Peyer's patch (tissue), 4 donors: ENCODE measurements around the gene COX6A2. TPM values are rescaled to one million over a fixed set of nuclear protein-coding genes. Genes with fewer than 3 reads are reported as not detected.

ENCODE experiments used
- DNase-seq, 3 donors: peaks; one replicate each; pipeline ENCODE4 v3.0.0-alpha.2; 2017 to 2019
- H3K27ac ChIP-seq, 4 donors: fragments of 200-600 bp; sonication (generic); one replicate each; pipeline ENCODE4 v1.5.1; 2016 to 2019
- H3K27me3 ChIP-seq, 2 donors: fragments of 200-600 bp; sonication (generic); one replicate each; pipeline ENCODE4 v1.5.1; 2019
- H3K36me3 ChIP-seq, 3 donors: fragments of 200-600 bp; sonication (generic); one replicate each; pipeline ENCODE4 v1.5.1; 2016 to 2019
- H3K4me1 ChIP-seq, 4 donors: fragments of 200-600 bp; sonication (generic); one replicate each; pipeline ENCODE4 v1.5.1; 2016 to 2019
- H3K4me3 ChIP-seq, 4 donors: fragments of 200-600 bp; sonication (generic); 1 replicate in 3 of 4; 2 replicates in 1 of 4; pipeline ENCODE4 v1.5.1; 2016 to 2019; ENCODE audit warnings: mild to moderate bottlenecking in 1 of 4
- H3K9me3 ChIP-seq, 4 donors: fragments of 200-600 bp; sonication (generic); one replicate each; pipeline ENCODE4 v1.5.1; 2016 to 2019; ENCODE audit warnings: mild to moderate bottlenecking in 1 of 4
- POLR2A ChIP-seq, 2 donors: fragments of 450-650 bp; IDR thresholded peaks; one replicate each; pipeline ENCODE4 v1.5.1; 2017; ENCODE audit warnings: antibody characterized with exemption in 2 of 2, mild to moderate bottlenecking in 2 of 2, moderate library complexity in 2 of 2
- total RNA-seq, 4 donors: library from RNA; depleted of rRNA; stranded (reverse); fragments of >200 nt; gene quantifications; one replicate each; pipeline ENCODE4 v1.1.0, GENCODE V29; 2016
- TF ChIP-seq, protein P1 (sequence below), 6 experiments: fragments of 450-650 bp in 4 of 6; fragments of 200-600 bp in 2 of 6; sonication (generic) in 1 of 6; IDR thresholded peaks; one replicate each; pipeline ENCODE4 v1.5.1; 2017 to 2019; ENCODE audit warnings: antibody characterized with exemption in 6 of 6, mild to moderate bottlenecking in 3 of 6, moderate library complexity in 1 of 6

COX6A2 gene
- total RNA-seq, 4 donors from 2014 or later = not detected

DNA sequence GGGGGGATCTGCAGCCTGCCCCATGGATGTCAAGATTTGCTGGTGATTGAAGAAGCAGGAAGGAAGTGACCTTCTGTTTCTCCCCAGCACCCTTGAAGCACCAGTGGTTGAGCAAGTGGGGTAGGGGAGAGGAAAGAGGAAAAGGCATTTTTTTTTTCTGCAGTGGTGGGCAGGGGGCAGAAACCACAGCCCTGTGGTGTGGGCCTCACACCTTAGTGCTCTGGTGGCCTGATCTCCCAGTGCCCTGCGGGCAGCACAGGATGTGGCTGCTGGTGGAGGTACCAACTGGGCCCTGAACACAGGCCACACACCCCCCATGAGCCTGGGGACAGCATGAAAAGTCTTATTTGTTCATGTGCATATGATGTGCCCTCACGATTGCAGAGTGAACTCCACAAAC, 28.0 kb downstream of the COX6A2 start:
- DNase-seq = no peak
- H3K27me3 ChIP-seq = no peaks in the 10 kb centered on the region
- H3K27ac ChIP-seq = no peak overlapping the region

DNA sequence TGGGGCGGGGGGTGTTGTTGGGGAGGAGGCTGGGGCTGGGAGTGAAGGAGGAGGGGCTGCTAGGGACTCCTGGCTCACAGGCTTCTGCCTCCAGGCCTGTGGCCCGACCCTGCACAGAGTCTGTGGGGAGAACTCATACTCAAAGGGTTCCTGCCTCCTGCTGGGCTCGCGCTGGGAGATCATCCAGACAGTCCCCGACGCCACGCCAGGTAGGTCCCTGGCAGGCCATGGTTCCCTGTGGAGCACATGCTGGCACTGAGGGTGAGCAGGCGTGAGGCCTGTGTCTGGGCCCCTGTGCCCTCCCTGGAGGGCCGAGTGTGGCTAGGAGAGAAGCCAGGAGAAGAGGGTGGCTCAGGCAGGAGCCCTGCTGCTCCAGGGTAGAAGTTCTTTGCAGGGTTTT, 30.5 kb downstream of the COX6A2 start:
- no peaks in the 10 kb centered on the region for H3K27me3 ChIP-seq
- H3K36me3 ChIP-seq = no peaks in the 10 kb centered on the region
- no peak for DNase-seq
- H3K4me1 ChIP-seq = no peaks in the 10 kb centered on the region
- H3K27ac ChIP-seq = no peak overlapping the region
- H3K4me3 ChIP-seq = no peak overlapping the region
- TF ChIP-seq POLR2A (IDR thresholded peaks at IDR 0.05) = no peak
- TF ChIP-seq, protein P1, sequence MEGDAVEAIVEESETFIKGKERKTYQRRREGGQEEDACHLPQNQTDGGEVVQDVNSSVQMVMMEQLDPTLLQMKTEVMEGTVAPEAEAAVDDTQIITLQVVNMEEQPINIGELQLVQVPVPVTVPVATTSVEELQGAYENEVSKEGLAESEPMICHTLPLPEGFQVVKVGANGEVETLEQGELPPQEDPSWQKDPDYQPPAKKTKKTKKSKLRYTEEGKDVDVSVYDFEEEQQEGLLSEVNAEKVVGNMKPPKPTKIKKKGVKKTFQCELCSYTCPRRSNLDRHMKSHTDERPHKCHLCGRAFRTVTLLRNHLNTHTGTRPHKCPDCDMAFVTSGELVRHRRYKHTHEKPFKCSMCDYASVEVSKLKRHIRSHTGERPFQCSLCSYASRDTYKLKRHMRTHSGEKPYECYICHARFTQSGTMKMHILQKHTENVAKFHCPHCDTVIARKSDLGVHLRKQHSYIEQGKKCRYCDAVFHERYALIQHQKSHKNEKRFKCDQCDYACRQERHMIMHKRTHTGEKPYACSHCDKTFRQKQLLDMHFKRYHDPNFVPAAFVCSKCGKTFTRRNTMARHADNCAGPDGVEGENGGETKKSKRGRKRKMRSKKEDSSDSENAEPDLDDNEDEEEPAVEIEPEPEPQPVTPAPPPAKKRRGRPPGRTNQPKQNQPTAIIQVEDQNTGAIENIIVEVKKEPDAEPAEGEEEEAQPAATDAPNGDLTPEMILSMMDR (IDR thresholded peaks at IDR 0.05) = no peak
- H3K9me3 ChIP-seq = no peaks in the 10 kb centered on the region

More for the DNA sequence above, 28.0 kb downstream of the COX6A2 start:
- TF ChIP-seq, protein P1 (IDR thresholded peaks at IDR 0.05) = no peak
- no peak for TF ChIP-seq POLR2A (IDR thresholded peaks at IDR 0.05)
- Histone ChIP-seq H3K4me1 (no peaks in the 10 kb centered on the region), H3K4me3 (no peak overlapping the region), H3K36me3 (no peaks in the 10 kb centered on the region), H3K9me3 (no peaks in the 10 kb centered on the region)

DNA sequence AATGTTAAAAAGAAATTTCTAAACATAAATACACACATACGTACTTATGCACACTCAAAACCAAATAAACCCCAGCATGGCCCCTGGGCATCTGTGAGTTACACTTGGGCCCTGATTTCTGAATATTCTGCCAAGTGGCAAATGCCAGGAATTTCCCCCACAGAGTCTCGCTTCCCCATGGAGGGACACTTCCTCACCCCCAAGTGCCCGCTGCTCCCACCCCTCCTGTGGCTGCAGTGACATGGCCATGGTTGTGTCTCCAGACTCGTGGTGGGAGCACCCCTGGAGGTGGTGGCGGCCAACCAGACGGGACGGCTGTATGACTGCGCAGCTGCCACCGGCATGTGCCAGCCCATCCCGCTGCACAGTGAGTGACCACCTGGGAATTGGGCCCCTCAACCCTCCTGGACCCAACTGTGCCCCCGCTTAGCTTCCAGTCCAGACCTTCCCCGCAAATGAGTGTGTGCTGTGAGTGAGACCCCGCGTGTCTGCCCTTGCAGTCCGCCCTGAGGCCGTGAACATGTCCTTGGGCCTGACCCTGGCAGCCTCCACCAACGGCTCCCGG, 31.0 kb downstream of the COX6A2 start:
- Histone ChIP-seq H3K36me3 (no peaks in the 10 kb centered on the region), H3K27ac (no peak overlapping the region), H3K27me3 (no peaks in the 10 kb centered on the region), H3K9me3 (no peaks in the 10 kb centered on the region), H3K4me3 (no peak overlapping the region), H3K4me1 (no peaks in the 10 kb centered on the region)
- TF ChIP-seq POLR2A (IDR thresholded peaks at IDR 0.05) = no peak
- DNase-seq = no peak

DNA sequence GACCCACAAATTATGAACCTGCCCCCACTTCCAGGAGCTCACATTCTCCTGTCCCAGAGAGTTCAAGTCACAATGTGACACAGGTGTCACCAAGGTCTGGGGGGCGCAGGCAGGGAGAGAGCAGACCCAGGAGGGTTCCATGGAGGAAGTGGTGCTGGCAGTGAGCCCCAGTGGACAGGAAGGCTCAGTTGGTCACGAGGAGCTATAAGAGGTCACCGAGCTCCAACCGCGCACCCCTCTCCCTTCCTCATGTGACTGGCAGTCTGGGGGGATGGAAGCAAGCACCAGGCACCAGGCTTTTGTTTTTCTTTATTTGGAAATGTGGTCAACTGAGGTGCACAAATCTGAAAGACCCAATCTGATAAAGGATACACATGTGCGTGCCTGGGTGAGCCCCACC, 32.5 kb downstream of the COX6A2 start:
- TF ChIP-seq, protein P1 (IDR thresholded peaks at IDR 0.05) = no peak
- TF ChIP-seq POLR2A (IDR thresholded peaks at IDR 0.05) = no peak
- no peaks in the 10 kb centered on the region for H3K36me3 ChIP-seq
- no peak for DNase-seq
- H3K4me1 ChIP-seq = no peaks in the 10 kb centered on the region
- H3K4me3 ChIP-seq = no peak overlapping the region
- no peaks in the 10 kb centered on the region for H3K9me3 ChIP-seq
- H3K27ac ChIP-seq = no peak overlapping the region
- no peaks in the 10 kb centered on the region for H3K27me3 ChIP-seq

DNA sequence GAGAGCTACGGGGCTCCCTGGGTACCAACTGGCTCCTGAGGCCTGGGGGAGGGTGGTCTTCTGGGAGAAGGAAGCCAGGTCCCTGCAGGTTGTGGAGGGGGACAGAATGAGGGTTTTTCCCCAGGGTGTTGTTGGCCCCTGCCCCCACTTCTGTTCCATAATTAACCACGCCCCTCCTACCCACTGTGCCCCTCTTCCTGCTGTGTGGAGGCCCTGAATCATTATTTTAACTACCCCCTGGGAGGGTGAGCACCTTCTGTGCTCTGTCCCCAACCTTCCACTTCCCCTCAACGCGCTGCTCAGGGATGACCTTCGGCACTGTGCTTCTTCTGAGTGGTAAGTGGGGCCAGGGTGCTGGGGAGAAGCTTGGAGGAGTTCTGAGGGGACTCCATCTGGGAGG, 35.1 kb downstream of the COX6A2 start, which contains the start of gene ITGAD:
TSS of gene ITGAD (plus strand) at position 280 of the 400 bp plus-strand sequence. CDS start at position 306, 26 bp downstream.
- H3K9me3 ChIP-seq = no peaks in the 10 kb centered on the region
- H3K4me1 ChIP-seq = no peaks in the 10 kb centered on the region
- no peaks in the 10 kb centered on the region for H3K27me3 ChIP-seq
- H3K36me3 ChIP-seq = no peaks in the 10 kb centered on the region
- no peak within 1 kb of the TSS for H3K27ac ChIP-seq
- no peak for DNase-seq
- H3K4me3 ChIP-seq = no peak within 1 kb of the TSS
- TF ChIP-seq, protein P1 (IDR thresholded peaks at IDR 0.05) = no peak
- no peak for TF ChIP-seq POLR2A (IDR thresholded peaks at IDR 0.05)

DNA sequence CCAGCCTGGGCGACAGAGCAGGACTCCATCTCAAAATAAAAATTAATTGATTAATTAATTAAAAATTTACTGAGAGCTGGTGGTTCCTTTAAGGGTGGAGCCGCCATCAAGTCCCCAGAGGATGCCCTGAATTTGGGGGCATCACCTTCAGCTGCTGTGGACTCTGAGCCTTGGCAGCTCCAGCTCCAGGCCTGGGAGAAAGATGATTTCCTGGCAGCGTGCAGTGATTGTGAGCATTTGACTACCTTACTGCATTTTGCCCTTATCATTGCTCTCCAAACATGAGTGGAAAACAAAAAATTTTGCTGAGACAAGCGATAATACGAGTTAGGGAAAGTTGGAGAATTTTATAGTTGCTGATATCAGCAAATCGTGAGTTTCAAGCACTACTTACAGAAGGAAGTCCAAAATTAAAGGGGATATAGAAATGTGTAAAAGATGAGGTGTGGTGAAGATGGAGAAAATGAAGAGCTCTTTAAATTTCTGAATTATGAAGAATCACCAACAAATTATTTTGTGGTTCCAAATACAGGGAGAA, 37.6 kb downstream of the COX6A2 start:
- no peak for TF ChIP-seq POLR2A (IDR thresholded peaks at IDR 0.05)
- TF ChIP-seq, protein P1 (IDR thresholded peaks at IDR 0.05) = no peak
- Histone ChIP-seq H3K36me3 (no peaks in the 10 kb centered on the region), H3K4me3 (no peak overlapping the region), H3K27me3 (no peaks in the 10 kb centered on the region), H3K9me3 (no peaks in the 10 kb centered on the region), H3K4me1 (peaks cover 0 to 4% (median 0%) of the 10 kb centered on the region in 4 donors), H3K27ac (no peak overlapping the region)
- DNase-seq = no peak
